Breast epithelium (tissue), 4 donors: ENCODE results near the gene MRPL55. TPM values are rescaled to one million over a fixed set of nuclear protein-coding genes. Genes with fewer than 3 reads are reported as not detected.
"Not testable (repeated sequence)": the region's sequence is repeated elsewhere in the genome, so short reads cannot be mapped to it uniquely, and the experiment has no call there.

Experiments used
- DNase-seq, 2 donors: peaks; one replicate each; pipeline ENCODE4 v3.0.0-alpha.2; 2019; ENCODE audit warnings: low spot score in 2 of 2
- H3K27ac ChIP-seq, 2 donors: fragments of 200-600 bp; sonication (generic) in 1 of 2; one replicate each; pipeline ENCODE4 v1.5.1; 2016 to 2019; ENCODE audit warnings: mild to moderate bottlenecking in 1 of 2
- H3K27me3 ChIP-seq, 2 donors: fragments of 200-600 bp; sonication (generic) in 1 of 2; one replicate each; pipeline versions ENCODE4 v1.5.1 to v1.6.0; 2017 to 2019; ENCODE audit warnings: control low read depth in 1 of 2, mild to moderate bottlenecking in 1 of 2
- H3K36me3 ChIP-seq: fragments of 200-600 bp; one replicate; pipeline ENCODE4 v1.5.1; 2019
- H3K4me1 ChIP-seq, 2 donors: fragments of 200-600 bp; sonication (generic); one replicate each; pipeline ENCODE4 v1.5.1; 2016 to 2019; ENCODE audit warnings: control low read depth in 1 of 2
- H3K4me3 ChIP-seq, 3 donors: fragments of 200-600 bp; sonication (generic); 1 replicate in 2 of 3; 2 replicates in 1 of 3; pipeline ENCODE4 v1.5.1; 2016 to 2019; ENCODE audit warnings: mild to moderate bottlenecking in 3 of 3, moderate library complexity in 2 of 3
- H3K9me3 ChIP-seq, 2 donors: fragments of 200-600 bp; sonication (generic) in 1 of 2; one replicate each; pipeline ENCODE4 v1.5.1; 2016 to 2019; ENCODE audit warnings: control low read depth in 1 of 2
- CTCF ChIP-seq, 3 donors: fragments of 450-650 bp; IDR thresholded peaks; one replicate each; pipeline ENCODE4 v1.5.1; 2016 to 2017; ENCODE audit warnings: antibody characterized with exemption in 3 of 3, mild to moderate bottlenecking in 3 of 3, moderate library complexity in 3 of 3
- POLR2A ChIP-seq: fragments of 450-650 bp; IDR thresholded peaks from one replicate; pipeline ENCODE4 v1.6.1; 2016; ENCODE audit warnings: antibody characterized with exemption, mild to moderate bottlenecking, moderate library complexity
- POLR2AphosphoS5 ChIP-seq, 3 donors: sonication (generic); formaldehyde crosslinking; IDR thresholded peaks; one replicate each; pipeline ENCODE4 v1.6.1; 2017; ENCODE audit warnings: antibody characterized with exemption in 3 of 3
- intact Hi-C: fragments of 100-400 bp; cut with DNase I; formaldehyde crosslinking; loops from one replicate; pipeline ENCODE4 v1.15.1; 2023; ENCODE audit warnings: low total_unique reads
- total RNA-seq, 3 donors: library from RNA; depleted of rRNA; stranded (reverse); fragments of >200 nt; gene quantifications; one replicate each; pipeline ENCODE4 v1.1.0, GENCODE V29; 2016

The MRPL55 gene
- total RNA-seq, 3 donors from 2014 or later = 76.4 to 108 (median 102) TPM

GRCh38 chr1:228112167-228112566 lies 3.1 kb upstream of the MRPL55 start:
- H3K4me1 ChIP-seq = peaks cover 7 to 9% of the 10 kb centered on the region in 2 donors
- H3K4me3 ChIP-seq = no peak overlapping the region
- no peaks in the 10 kb centered on the region for H3K9me3 ChIP-seq
- no peak for DNase-seq
- TF ChIP-seq CTCF (IDR thresholded peaks at IDR 0.05) (no peak), POLR2A (no peak), POLR2AphosphoS5 (IDR thresholded peaks at IDR 0.05) (no peak)
- no peak overlapping the region for H3K27ac ChIP-seq
- intact Hi-C loops = loop anchor here (2.0 kb wide), 1 partner anchor 33 kb away; no protein-coding TSS in a partner anchor
- H3K36me3 ChIP-seq = no peaks in the 10 kb centered on the region
- no peaks in the 10 kb centered on the region for H3K27me3 ChIP-seq

DNA sequence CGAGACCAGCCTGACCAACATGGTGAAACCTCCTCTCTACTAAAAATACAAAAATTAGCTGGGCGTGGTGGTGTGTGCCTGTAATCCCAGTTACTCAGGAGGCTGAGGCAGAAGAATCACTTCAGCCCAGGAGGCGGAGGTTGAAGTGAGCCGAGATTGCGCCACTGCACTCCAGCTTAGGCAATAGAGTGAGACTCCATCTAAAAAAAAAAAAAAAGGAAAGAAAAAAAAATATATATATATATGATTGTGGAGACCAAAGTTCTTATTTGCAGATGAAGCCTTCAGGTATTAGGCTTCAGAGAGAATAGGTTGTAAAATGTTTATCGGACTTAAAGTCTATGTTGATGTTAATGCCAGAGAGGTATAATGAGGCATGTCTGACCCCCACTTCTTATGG lies 2.2 kb upstream of the MRPL55 start:
- H3K27me3 ChIP-seq, intact Hi-C loops, DNase-seq, H3K36me3 ChIP-seq, H3K9me3 ChIP-seq, H3K4me3 ChIP-seq, H3K4me1 ChIP-seq: not testable (repeated sequence)
- H3K27ac ChIP-seq = peak overlapping the region in 1 of 2 donors; percentile 94

GRCh38 chr1:228110556-228110955 lies 1.5 kb upstream of the MRPL55 start:
- Histone ChIP-seq H3K4me1 (peaks cover 7 to 9% of the 10 kb centered on the region in 2 donors), H3K36me3 (no peaks in the 10 kb centered on the region), H3K9me3 (no peaks in the 10 kb centered on the region), H3K27ac (peak overlapping the region; percentile 94 to 97), H3K27me3 (no peaks in the 10 kb centered on the region), H3K4me3 (peak overlapping the region in 1 of 3 donors; percentile 93)
- TF ChIP-seq POLR2A = no peak
- no peak for TF ChIP-seq POLR2AphosphoS5 (IDR thresholded peaks at IDR 0.05)
- no peak for TF ChIP-seq CTCF (IDR thresholded peaks at IDR 0.05)
- DNase-seq = no peak
- intact Hi-C loops = no loop called here

DNA sequence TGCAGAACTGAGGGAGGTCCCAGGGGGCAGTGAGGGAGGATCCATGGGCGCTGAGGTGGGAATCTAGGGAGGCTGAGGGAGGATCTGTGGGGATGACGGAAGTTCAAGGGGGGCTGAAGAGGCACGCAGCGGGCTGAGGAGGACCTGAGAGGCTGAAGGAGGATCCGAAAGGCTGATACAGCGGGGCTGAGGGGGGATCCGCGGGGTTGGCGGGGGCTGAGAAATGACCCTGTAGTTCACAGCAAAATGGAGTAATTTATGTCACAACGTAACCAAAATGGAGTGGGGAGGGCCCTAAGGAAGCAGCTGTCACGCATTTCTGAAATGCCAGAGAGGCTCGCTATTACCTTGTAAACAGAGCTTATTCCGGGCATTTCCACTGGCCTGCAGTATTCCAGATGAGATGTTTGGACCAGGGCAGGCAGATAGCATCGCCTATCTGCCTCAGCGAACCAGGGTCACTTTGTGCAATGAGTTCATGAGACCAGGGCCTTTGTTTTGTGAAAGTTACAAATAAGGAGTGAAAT lies 926 bp upstream of the MRPL55 start:
- Histone ChIP-seq H3K9me3 (no peaks in the 10 kb centered on the region), H3K4me1 (peaks cover 7 to 9% of the 10 kb centered on the region in 2 donors), H3K27ac (peak overlapping the region; percentile 94 to 97), H3K27me3 (no peaks in the 10 kb centered on the region), H3K4me3 (peak overlapping the region; percentile 74 to 99 (median 93)), H3K36me3 (no peaks in the 10 kb centered on the region)
- DNase-seq = no peak
- no peak for TF ChIP-seq CTCF (IDR thresholded peaks at IDR 0.05)
- TF ChIP-seq POLR2AphosphoS5 (IDR thresholded peaks at IDR 0.05) = no peak
- TF ChIP-seq POLR2A = no peak
- intact Hi-C loops = no loop called here

DNA sequence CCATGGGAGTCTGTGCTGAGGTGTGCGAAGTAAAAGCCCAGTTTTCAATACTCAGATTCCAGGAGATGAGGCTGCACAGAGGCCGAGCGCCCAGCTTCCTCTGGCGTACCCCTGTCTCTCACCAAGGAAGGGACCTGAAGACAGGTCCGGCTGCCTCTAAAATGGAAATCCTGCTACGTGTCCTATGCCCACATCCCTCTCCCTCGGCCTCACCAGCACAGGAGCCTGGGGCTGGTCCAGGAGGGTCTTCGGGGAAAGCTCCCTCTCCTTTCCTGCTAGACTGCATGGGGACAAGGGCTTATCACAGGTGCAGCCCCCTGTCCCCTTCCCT lies 392 bp downstream of the MRPL55 start:
- H3K36me3 ChIP-seq = no peaks in the 10 kb centered on the region
- no peak for TF ChIP-seq POLR2A
- TF ChIP-seq CTCF (IDR thresholded peaks at IDR 0.05) = no peak
- TF ChIP-seq POLR2AphosphoS5 (IDR thresholded peaks at IDR 0.05) = no peak
- peaks cover 8 to 9% of the 10 kb centered on the region in 2 donors for H3K4me1 ChIP-seq
- no peak for DNase-seq
- no peaks in the 10 kb centered on the region for H3K9me3 ChIP-seq
- H3K27me3 ChIP-seq = no peaks in the 10 kb centered on the region
- H3K4me3 ChIP-seq = peak overlapping the region; percentile 74 to 99 (median 93)
- intact Hi-C loops = no loop called here
- H3K27ac ChIP-seq = peak overlapping the region; percentile 94 to 97
